Choroid plexus epithelial cell (primary cell): ENCODE measurements around the gene ZFP82.

ENCODE experiments used
- DNase-seq: peaks from one replicate; pipeline ENCODE4 v3.0.0-alpha.2; 2010; ENCODE audit warnings: low read depth
- H3K4me3 ChIP-seq: 2 replicates; pipeline ENCODE4 v1.5.1; 2011; ENCODE audit warnings: low read depth, mild to moderate bottlenecking, control low read depth, low read length, moderate library complexity
- CTCF ChIP-seq: conservative IDR thresholded peaks from 2 replicates; pipeline ENCODE4 v1.5.1; 2011; ENCODE audit warnings: low read depth, mild to moderate bottlenecking, control low read depth, inconsistent platforms, low read length, moderate library complexity

ZFP82 gene

GRCh38 chr19:36418287-36419001, at the start of gene ZFP82:
TSS of gene ZFP82 (minus strand) at chr19:36418644. CDS start at chr19:36409789, 8,855 bp downstream.
- peak; percentile 83 for DNase-seq
- TF ChIP-seq CTCF = peak; percentile 14
- peak within 1 kb of the TSS; percentile 82 for H3K4me3 ChIP-seq

GRCh38 chr19:36460046-36460445, 41.6 kb upstream of the ZFP82 start:
- no peak for TF ChIP-seq CTCF
- DNase-seq = peak; percentile 5
- no peak overlapping the region for H3K4me3 ChIP-seq

DNA sequence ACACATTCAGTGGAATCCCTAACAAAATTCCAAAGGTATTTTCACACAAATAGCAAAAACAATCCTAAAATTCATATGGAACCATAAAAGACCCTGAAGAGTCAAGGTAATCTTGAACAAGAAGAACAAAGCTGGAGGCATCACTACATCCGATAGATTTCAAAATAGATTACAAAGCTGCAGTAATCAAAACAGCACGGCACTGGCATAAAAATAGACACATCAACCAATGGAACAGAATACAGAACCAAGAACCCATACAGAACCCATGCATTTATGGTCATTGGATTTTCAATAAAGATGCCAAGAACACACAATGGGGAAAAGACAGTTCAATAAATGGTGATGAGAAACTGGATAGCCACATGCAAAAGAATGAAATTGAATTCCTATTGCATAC, 38.4 kb upstream of the ZFP82 start:
- no peak for DNase-seq
- TF ChIP-seq CTCF = no peak
- no peak overlapping the region for H3K4me3 ChIP-seq

GRCh38 chr19:36449059-36449670, 30.7 kb upstream of the ZFP82 start:
- H3K4me3 ChIP-seq = no peak overlapping the region
- no peak for TF ChIP-seq CTCF
- no peak for DNase-seq

- H3K4me3 ChIP-seq = no peak overlapping the region
- no peak for DNase-seq
- no peak for TF ChIP-seq CTCF
Observed at GRCh38 chr19:36441339-36441738, 22.9 kb upstream of the ZFP82 start.

DNA sequence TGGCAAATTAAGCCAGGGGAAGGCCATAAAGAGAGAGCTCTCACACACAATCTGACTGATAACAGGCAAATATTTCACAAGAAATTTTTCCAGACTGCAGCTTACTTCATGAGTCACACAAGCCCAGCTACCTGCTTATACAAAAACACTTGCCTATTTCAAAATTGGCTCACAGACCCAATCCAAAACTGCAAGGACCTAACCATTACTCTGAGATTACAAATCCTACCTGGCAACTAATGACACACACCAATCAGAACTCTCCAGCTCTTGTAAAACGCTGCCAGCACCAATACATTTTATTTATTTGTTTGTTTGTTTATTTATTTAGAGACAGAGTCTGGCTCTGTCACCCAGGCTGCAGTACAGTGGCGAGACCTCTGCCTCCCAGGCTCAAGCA, 18.1 kb upstream of the ZFP82 start:
- peak; percentile 46 for DNase-seq
- H3K4me3 ChIP-seq = no peak overlapping the region
- TF ChIP-seq CTCF = no peak

DNA sequence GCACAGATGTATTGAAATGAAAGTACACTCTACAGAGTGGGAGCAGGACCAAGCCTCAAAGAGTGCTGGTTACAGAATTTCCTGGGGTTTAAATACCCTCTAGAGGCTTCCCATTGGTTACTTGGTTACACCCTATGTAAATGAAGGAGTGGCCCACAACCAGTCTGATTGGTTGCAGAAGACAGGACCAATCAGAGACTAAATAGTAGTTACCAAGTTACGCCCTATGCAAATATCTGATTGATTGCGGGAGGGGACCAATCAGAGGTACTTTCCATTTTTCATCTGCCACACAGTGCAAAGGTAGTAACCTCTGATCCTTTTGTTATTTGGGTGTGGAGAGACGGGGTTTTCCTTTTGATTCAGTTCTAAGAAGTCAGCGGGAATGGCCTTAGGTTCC, 5.5 kb upstream of the ZFP82 start:
- no peak for TF ChIP-seq CTCF
- no peak overlapping the region for H3K4me3 ChIP-seq
- DNase-seq = no peak
